ENCODE results near the gene EXOSC10. TPM values are rescaled to one million over a fixed set of nuclear protein-coding genes. Genes with fewer than 3 reads are reported as not detected.
"Not testable (repeated sequence)": the region's sequence is repeated elsewhere in the genome, so short reads cannot be mapped to it uniquely, and the experiment has no call there.

The EXOSC10 gene
- total RNA-seq, 1 donor from 2014 or later = 64.1 TPM

DNA sequence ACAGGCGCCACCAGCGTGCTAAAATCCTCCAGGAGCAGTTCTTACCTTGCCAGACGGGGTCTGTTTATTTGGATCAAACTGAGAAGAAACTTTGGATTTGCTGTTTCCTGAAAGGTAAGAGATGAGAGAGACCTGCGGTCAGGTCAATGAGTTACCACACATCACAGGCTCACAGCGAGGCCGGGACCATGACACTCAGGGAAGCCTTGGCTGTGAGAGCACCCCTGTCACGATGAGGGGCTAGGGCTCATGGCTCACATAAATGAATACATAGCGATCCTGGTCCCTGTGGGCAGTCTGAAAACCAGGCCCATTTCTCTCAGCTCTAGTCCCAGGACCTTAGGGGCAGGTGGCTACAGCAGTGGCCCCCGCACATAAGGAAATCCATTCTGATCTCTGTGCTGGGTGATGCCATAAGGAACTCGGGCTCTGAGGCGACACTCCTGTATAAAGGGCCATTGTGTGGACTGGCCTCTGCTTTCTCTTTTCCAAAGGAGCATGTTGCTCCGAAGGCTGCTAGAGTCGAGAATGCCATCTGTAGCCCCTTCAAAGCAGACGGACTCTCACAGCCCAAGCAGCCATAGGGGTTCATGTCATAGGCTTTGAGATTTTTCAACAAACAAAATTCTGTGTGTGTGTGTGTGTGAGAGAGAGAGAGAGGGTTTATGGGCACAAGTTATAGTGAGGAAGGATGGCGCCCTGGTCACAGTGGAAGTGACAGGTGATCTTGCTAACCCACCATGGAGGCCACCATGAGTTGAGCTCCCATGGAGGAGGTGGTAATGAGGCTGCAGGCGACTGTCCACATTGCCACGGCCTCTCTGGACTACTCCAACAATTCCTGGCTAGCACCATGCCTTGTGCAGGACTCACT is 30.8 kb downstream of the EXOSC10 start:
- DNase-seq (ENCODE audit: low read depth) = no peak
- no peak overlapping the region for H3K4me3 ChIP-seq (ENCODE audit: low read depth, low read length)
- no peaks in the 10 kb centered on the region for H3K27me3 ChIP-seq (ENCODE audit: control insufficient read depth, insufficient read depth, low read length)
- TF ChIP-seq, protein P1, sequence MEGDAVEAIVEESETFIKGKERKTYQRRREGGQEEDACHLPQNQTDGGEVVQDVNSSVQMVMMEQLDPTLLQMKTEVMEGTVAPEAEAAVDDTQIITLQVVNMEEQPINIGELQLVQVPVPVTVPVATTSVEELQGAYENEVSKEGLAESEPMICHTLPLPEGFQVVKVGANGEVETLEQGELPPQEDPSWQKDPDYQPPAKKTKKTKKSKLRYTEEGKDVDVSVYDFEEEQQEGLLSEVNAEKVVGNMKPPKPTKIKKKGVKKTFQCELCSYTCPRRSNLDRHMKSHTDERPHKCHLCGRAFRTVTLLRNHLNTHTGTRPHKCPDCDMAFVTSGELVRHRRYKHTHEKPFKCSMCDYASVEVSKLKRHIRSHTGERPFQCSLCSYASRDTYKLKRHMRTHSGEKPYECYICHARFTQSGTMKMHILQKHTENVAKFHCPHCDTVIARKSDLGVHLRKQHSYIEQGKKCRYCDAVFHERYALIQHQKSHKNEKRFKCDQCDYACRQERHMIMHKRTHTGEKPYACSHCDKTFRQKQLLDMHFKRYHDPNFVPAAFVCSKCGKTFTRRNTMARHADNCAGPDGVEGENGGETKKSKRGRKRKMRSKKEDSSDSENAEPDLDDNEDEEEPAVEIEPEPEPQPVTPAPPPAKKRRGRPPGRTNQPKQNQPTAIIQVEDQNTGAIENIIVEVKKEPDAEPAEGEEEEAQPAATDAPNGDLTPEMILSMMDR (IDR thresholded peaks at IDR 0.05; ENCODE audit: insufficient read depth, low read length, poor library complexity, severe bottlenecking) = no peak
- peaks cover 4% of the 10 kb centered on the region for H3K36me3 ChIP-seq (ENCODE audit: control insufficient read depth, insufficient read depth, low read length)

DNA sequence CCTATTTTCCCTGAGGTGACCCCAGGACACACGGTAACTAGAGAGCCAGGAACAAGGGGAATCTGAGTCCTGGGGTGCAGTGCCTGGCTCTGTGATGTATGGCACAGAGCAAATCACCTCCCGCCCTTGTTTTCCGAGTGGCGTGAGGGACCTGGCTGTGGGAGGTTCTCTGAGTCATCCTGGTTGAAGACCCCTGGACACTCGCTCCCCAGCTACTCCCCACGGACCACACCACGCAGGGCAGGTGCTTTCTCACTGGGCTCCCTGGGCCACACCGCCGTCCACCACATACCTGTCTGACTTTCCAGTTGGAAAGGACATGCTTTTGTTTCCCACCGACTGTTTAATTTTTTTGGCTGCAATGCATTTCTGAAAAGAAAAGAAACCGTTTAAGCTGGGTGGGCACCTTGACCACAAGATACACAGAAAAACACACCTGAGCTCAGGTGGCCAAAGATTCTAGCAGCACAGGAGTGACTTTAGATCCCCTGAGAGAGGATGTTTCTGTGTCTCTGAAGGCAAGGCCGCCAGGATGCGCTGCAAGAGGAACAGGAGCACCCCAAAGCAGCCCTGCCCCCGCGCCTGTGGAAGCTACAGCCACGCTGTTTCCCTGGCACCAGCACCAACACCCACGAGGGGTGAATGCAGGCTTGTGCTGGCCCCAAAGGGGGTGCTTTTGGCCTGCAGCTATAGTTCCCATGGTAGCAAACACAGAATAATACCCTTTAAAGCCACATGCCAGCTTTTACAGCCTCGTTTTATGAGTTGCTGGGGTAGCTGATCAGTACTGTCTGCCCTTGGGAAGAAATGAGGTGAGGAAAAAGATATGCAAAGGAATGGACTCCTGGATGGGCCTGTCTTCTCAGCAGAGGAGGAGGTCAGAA is 31.7 kb downstream of the EXOSC10 start:
- no peak for DNase-seq (ENCODE audit: low read depth)
- Histone ChIP-seq H3K36me3 (ENCODE audit: control insufficient read depth, insufficient read depth, low read length) (peaks cover 4% of the 10 kb centered on the region), H3K4me3 (ENCODE audit: low read depth, low read length) (no peak overlapping the region), H3K27me3 (ENCODE audit: control insufficient read depth, insufficient read depth, low read length) (no peaks in the 10 kb centered on the region)
- TF ChIP-seq, protein P1 (IDR thresholded peaks at IDR 0.05; ENCODE audit: insufficient read depth, low read length, poor library complexity, severe bottlenecking) = no peak

DNA sequence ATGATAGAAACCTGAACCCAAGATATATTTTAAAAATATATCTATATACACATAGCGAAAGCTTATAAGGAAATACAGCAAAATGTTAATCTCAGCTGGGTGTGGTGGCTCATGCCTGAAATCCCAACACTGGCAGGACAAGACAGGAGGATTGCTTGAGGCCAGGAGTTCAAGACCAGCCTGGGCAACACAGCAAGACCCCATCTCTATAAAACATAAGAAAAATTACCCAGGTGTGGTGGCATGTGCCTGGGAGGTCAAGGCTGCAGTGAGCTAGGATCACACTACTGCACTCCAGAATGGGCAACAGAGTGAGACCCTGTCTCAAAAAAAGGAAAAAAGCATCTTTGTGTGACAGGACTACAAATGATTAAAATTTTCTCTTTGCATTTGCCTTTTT is 33.9 kb downstream of the EXOSC10 start:
- H3K27me3 ChIP-seq (ENCODE audit: control insufficient read depth, insufficient read depth, low read length) = no peaks in the 10 kb centered on the region
- peaks cover 4% of the 10 kb centered on the region for H3K36me3 ChIP-seq (ENCODE audit: control insufficient read depth, insufficient read depth, low read length)
- TF ChIP-seq, protein P1 (IDR thresholded peaks at IDR 0.05; ENCODE audit: insufficient read depth, low read length, poor library complexity, severe bottlenecking) = no peak
- no peak overlapping the region for H3K4me3 ChIP-seq (ENCODE audit: low read depth, low read length)
- no peak for DNase-seq (ENCODE audit: low read depth)

DNA sequence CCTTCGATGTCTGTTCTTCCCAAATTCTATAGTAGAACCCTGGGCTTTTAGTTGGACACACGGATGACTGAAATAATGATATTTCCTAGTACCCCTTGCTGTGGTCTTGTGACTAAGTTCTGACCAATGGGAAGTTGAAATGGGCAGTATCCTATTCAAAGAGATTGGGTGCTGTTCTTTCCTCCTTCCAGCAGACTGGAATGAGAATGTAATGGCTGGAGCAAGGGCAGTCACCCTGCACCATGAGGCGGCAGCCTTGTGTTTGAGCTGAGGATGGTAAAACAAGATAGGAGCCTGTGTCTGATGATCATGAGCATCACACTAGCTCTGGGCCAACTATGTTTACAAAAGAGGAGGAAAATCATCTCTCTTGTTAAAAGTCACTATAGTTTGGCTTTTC is 34.7 kb downstream of the EXOSC10 start:
- TF ChIP-seq, protein P1 (IDR thresholded peaks at IDR 0.05; ENCODE audit: insufficient read depth, low read length, poor library complexity, severe bottlenecking) = no peak
- H3K4me3 ChIP-seq (ENCODE audit: low read depth, low read length) = no peak overlapping the region
- no peak for DNase-seq (ENCODE audit: low read depth)
- peaks cover 4% of the 10 kb centered on the region for H3K36me3 ChIP-seq (ENCODE audit: control insufficient read depth, insufficient read depth, low read length)
- no peaks in the 10 kb centered on the region for H3K27me3 ChIP-seq (ENCODE audit: control insufficient read depth, insufficient read depth, low read length)

DNA sequence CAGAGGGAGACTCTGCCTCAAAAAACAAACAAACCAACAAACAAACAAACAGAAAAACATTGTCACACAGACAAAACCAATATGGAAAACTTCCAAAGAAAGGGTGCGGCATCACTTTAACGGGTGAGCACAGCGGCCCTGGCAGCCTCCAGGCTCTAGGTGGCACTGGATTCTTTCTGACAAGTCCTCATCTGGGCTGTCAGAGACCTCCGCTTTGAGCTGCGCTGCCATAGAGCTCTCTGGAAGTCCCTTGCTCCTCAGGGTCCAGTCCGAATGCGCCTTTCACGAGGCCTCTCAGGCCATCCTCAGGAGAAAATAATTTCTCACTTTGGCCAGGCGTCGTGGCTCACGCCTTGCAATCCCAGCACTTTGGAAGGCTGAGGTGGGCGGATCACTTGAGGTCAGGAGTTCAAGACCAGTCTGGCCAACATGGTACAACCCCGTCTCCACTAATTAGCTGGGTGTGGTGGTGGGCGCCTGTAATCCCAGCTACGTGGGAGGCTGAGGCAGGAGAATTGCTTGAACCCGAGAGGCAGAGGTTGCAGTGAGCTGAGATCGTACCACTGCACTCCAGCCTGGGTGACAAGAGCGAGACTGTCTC is 35.6 kb downstream of the EXOSC10 start:
- DNase-seq (ENCODE audit: low read depth); H3K36me3 ChIP-seq (ENCODE audit: control insufficient read depth, insufficient read depth, low read length); H3K27me3 ChIP-seq (ENCODE audit: control insufficient read depth, insufficient read depth, low read length); H3K4me3 ChIP-seq (ENCODE audit: low read depth, low read length): not testable (repeated sequence)

DNA sequence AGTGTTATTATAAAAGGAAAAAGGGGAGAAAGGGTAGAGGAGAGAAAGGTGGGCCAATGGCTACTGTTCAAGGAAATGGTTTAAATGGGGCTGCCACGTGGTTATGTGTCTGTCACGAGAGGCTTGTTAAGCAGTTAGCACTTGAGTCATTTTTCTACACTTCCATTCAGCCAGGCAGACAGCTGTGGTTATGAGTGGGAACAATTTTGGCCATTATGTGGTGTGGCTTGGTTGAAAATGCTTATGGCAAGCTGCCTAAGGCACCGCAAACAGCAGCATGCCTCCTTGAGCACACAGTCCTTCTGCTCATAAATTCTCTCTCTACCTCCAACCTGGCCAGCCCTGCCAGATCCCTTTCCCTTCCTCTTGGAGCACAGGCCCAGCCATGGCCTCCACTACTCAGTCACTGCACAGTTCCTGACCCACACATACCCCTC is 36.7 kb downstream of the EXOSC10 start:
- H3K4me3 ChIP-seq (ENCODE audit: low read depth, low read length) = no peak overlapping the region
- no peak for DNase-seq (ENCODE audit: low read depth)
- H3K36me3 ChIP-seq (ENCODE audit: control insufficient read depth, insufficient read depth, low read length) = peaks cover 4% of the 10 kb centered on the region
- no peaks in the 10 kb centered on the region for H3K27me3 ChIP-seq (ENCODE audit: control insufficient read depth, insufficient read depth, low read length)
- TF ChIP-seq, protein P1 (IDR thresholded peaks at IDR 0.05; ENCODE audit: insufficient read depth, low read length, poor library complexity, severe bottlenecking) = no peak
